ENCODE measurements around the gene MLH3. TPM values are rescaled to one million over a fixed set of nuclear protein-coding genes. Genes with fewer than 3 reads are reported as not detected.

Gene MLH3
- total and polyA plus RNA-seq, 2 of the 13 experiments (the other 11 are each of a cell fraction or from before 2014, with no cell fraction given), result 14.4 to 24.8 TPM

- H2AFZ ChIP-seq (ENCODE audit: low read length), result no peak overlapping the region
- in situ Hi-C loops (cut with HindIII; ENCODE audit: extremely low pct_ligation_motif_present, low pct_unique_long_range_greater_than_20kb) (no loop called here), intact Hi-C loops (cut with micrococcal nuclease; ENCODE audit: unreplicated experiment) (loop anchor here (10.0 kb wide), 1 partner anchor 56 kb away; the partner anchor contains the start of genes ACYP1 and ZC2HC1C)
- no peak for ATAC-seq
- H3K9me3 ChIP-seq (ENCODE audit: low read length), result no peaks in the 10 kb centered on the region
- BruUV-seq (replicated peaks), result no TSS peak
- no peak overlapping the region for H3K4me3 ChIP-seq (replicated peaks in 1 of 3; ENCODE audit: insufficient read depth in 1 of 3, low read depth in 2 of 3, low read length in 3 of 3)
- no peak for FAIRE-seq
- no peaks in the 10 kb centered on the region for H3K27me3 ChIP-seq (ENCODE audit: control insufficient read depth in 1 of 2, insufficient read depth in 2 of 2, low read length in 2 of 2)
- no peaks in the 10 kb centered on the region for H4K20me1 ChIP-seq (ENCODE audit: insufficient read depth, low read length)
- ChIA-PET CTCF (ENCODE audit: low intra/inter-chr PET ratio, low total read pairs) (no interaction called here), POLR2A (interaction anchor here (0.9 kb wide), 1 partner anchor 54 kb away, joined by 4 read pairs; the partner anchor contains the start of gene PGF)
- H3K9ac ChIP-seq (ENCODE audit: insufficient read depth, low read depth, low read length), result no peak overlapping the region
- H3K36me3 ChIP-seq (replicated peaks in 1 of 2; ENCODE audit: control insufficient read depth in 1 of 2, insufficient read depth in 2 of 2, low read length in 2 of 2), result peaks cover 9 to 53% of the 10 kb centered on the region in 2 experiments; a peak in 4 of 5 replicates
- peaks cover under 1% of the 10 kb centered on the region for H3K79me2 ChIP-seq (ENCODE audit: insufficient read depth, low read length)
- 98% methylated on average over 4 of the region's 4 CpGs for WGBS (ENCODE audit: low lambda C conversion rate)
- no peak for DNase-seq (ENCODE audit: low spot score)
- peaks cover 3% of the 10 kb centered on the region for H3K4me1 ChIP-seq (ENCODE audit: insufficient read depth, low read length)
- no peak for TF ChIP-seq ZNF776 (CRISPR knock-in tag; IDR thresholded peaks at IDR 0.05)
- H3K4me2 ChIP-seq (ENCODE audit: low read depth, low read length), result no peak overlapping the region
- H3K27ac ChIP-seq (ENCODE audit: extremely low read length, insufficient read depth, low read length), result no peak overlapping the region
Measured at GRCh38 chr14:75009176-75009575, 42.1 kb downstream of the MLH3 start.

GRCh38 chr14:75005357-75005756, 45.9 kb downstream of the MLH3 start:
- Histone ChIP-seq H3K27ac (ENCODE audit: extremely low read length, insufficient read depth, low read length) (no peak overlapping the region), H4K20me1 (ENCODE audit: insufficient read depth, low read length) (no peaks in the 10 kb centered on the region), H3K4me2 (ENCODE audit: low read depth, low read length) (no peak overlapping the region), H2AFZ (ENCODE audit: low read length) (no peak overlapping the region), H3K4me3 (replicated peaks in 1 of 3; ENCODE audit: insufficient read depth in 1 of 3, low read depth in 2 of 3, low read length in 3 of 3) (no peak overlapping the region), H3K9ac (ENCODE audit: insufficient read depth, low read depth, low read length) (no peak overlapping the region), H3K27me3 (ENCODE audit: control insufficient read depth in 1 of 2, insufficient read depth in 2 of 2, low read length in 2 of 2) (no peaks in the 10 kb centered on the region; a peak in 1 of 5 replicates), H3K9me3 (ENCODE audit: low read length) (peaks cover 5% of the 10 kb centered on the region), H3K79me2 (ENCODE audit: insufficient read depth, low read length) (peaks cover 14% of the 10 kb centered on the region), H3K36me3 (replicated peaks in 1 of 2; ENCODE audit: control insufficient read depth in 1 of 2, insufficient read depth in 2 of 2, low read length in 2 of 2) (peaks cover 6 to 44% of the 10 kb centered on the region in 2 experiments; a peak in 4 of 5 replicates), H3K4me1 (ENCODE audit: insufficient read depth, low read length) (peaks cover 17% of the 10 kb centered on the region)
- intact Hi-C loops (cut with micrococcal nuclease; ENCODE audit: unreplicated experiment), result loop anchor here (10.0 kb wide), 1 partner anchor 59 kb away; the partner anchor contains the start of genes ACYP1 and ZC2HC1C
- ATAC-seq (no peak), FAIRE-seq (no peak), DNase-seq (ENCODE audit: low spot score) (no peak)
- BruUV-seq (replicated peaks), result no TSS peak
- WGBS (ENCODE audit: low lambda C conversion rate), result 95% methylated on average over 3 of the region's 3 CpGs
- in situ Hi-C loops (cut with HindIII; ENCODE audit: extremely low pct_ligation_motif_present, low pct_unique_long_range_greater_than_20kb), result no loop called here
- ChIA-PET POLR2A (no interaction called here), CTCF (ENCODE audit: low intra/inter-chr PET ratio, low total read pairs) (no interaction called here)
- no peak for TF ChIP-seq ZNF224 (CRISPR knock-in tag; IDR thresholded peaks at IDR 0.05)
- no peak for TF ChIP-seq ARID5B (CRISPR knock-in tag; IDR thresholded peaks at IDR 0.05)
- TF ChIP-seq EP300 (IDR thresholded peaks at IDR 0.05; ENCODE audit: low read depth in 2 of 2, low read length in 2 of 2), result no peak
- TF ChIP-seq EP300 (CRISPR knock-in tag; IDR thresholded peaks at IDR 0.05; ENCODE audit: borderline replicate concordance), result no peak
- no peak for TF ChIP-seq IRF2 (CRISPR knock-in tag; IDR thresholded peaks at IDR 0.05)
- no peak for TF ChIP-seq ZNF235 (CRISPR knock-in tag; IDR thresholded peaks at IDR 0.05; ENCODE audit: borderline replicate concordance)
- no peak for TF ChIP-seq ZNF570 (CRISPR knock-in tag; IDR thresholded peaks at IDR 0.05; ENCODE audit: borderline replicate concordance)
- no peak for TF ChIP-seq CREBL2 (CRISPR knock-in tag; IDR thresholded peaks at IDR 0.05; ENCODE audit: borderline replicate concordance)
- no peak for TF ChIP-seq ZBTB34 (CRISPR knock-in tag; IDR thresholded peaks at IDR 0.05)
- no peak for TF ChIP-seq ELK4 (CRISPR knock-in tag; IDR thresholded peaks at IDR 0.05; ENCODE audit: borderline replicate concordance)

All from HepG2 (cell line).